Breast epithelium (tissue), 4 donors: ENCODE measurements around the gene GBA2. TPM values are rescaled to one million over a fixed set of nuclear protein-coding genes. Genes with fewer than 3 reads are reported as not detected.

Experiments
- DNase-seq, 2 donors: peaks; one replicate each; pipeline ENCODE4 v3.0.0-alpha.2; 2019; ENCODE audit warnings: low spot score in 2 of 2
- H3K27ac ChIP-seq, 2 donors: fragments of 200-600 bp; sonication (generic) in 1 of 2; one replicate each; pipeline ENCODE4 v1.5.1; 2016 to 2019; ENCODE audit warnings: mild to moderate bottlenecking in 1 of 2
- H3K27me3 ChIP-seq, 2 donors: fragments of 200-600 bp; sonication (generic) in 1 of 2; one replicate each; pipeline versions ENCODE4 v1.5.1 to v1.6.0; 2017 to 2019; ENCODE audit warnings: control low read depth in 1 of 2, mild to moderate bottlenecking in 1 of 2
- H3K36me3 ChIP-seq: fragments of 200-600 bp; one replicate; pipeline ENCODE4 v1.5.1; 2019
- H3K4me1 ChIP-seq, 2 donors: fragments of 200-600 bp; sonication (generic); one replicate each; pipeline ENCODE4 v1.5.1; 2016 to 2019; ENCODE audit warnings: control low read depth in 1 of 2
- H3K4me3 ChIP-seq, 3 donors: fragments of 200-600 bp; sonication (generic); 1 replicate in 2 of 3; 2 replicates in 1 of 3; pipeline ENCODE4 v1.5.1; 2016 to 2019; ENCODE audit warnings: mild to moderate bottlenecking in 3 of 3, moderate library complexity in 2 of 3
- H3K9me3 ChIP-seq, 2 donors: fragments of 200-600 bp; sonication (generic) in 1 of 2; one replicate each; pipeline ENCODE4 v1.5.1; 2016 to 2019; ENCODE audit warnings: control low read depth in 1 of 2
- CTCF ChIP-seq, 3 donors: fragments of 450-650 bp; IDR thresholded peaks; one replicate each; pipeline ENCODE4 v1.5.1; 2016 to 2017; ENCODE audit warnings: antibody characterized with exemption in 3 of 3, mild to moderate bottlenecking in 3 of 3, moderate library complexity in 3 of 3
- POLR2A ChIP-seq: fragments of 450-650 bp; IDR thresholded peaks from one replicate; pipeline ENCODE4 v1.6.1; 2016; ENCODE audit warnings: antibody characterized with exemption, mild to moderate bottlenecking, moderate library complexity
- POLR2AphosphoS5 ChIP-seq, 3 donors: sonication (generic); formaldehyde crosslinking; IDR thresholded peaks; one replicate each; pipeline ENCODE4 v1.6.1; 2017; ENCODE audit warnings: antibody characterized with exemption in 3 of 3
- intact Hi-C: fragments of 100-400 bp; cut with DNase I; formaldehyde crosslinking; loops from one replicate; pipeline ENCODE4 v1.15.1; 2023; ENCODE audit warnings: low total_unique reads
- total RNA-seq, 3 donors: library from RNA; depleted of rRNA; stranded (reverse); fragments of >200 nt; gene quantifications; one replicate each; pipeline ENCODE4 v1.1.0, GENCODE V29; 2016

The GBA2 gene
- total RNA-seq, 3 donors from 2014 or later, result 44.5 to 63.8 (median 57.0) TPM

- intact Hi-C loops, result no loop called here
- TF ChIP-seq CTCF (IDR thresholded peaks at IDR 0.05) (no peak), POLR2A (no peak), POLR2AphosphoS5 (IDR thresholded peaks at IDR 0.05) (no peak)
- H3K9me3 ChIP-seq, result no peaks in the 10 kb centered on the region
- peaks cover 38% of the 10 kb centered on the region for H3K36me3 ChIP-seq
- no peaks in the 10 kb centered on the region for H3K4me1 ChIP-seq
- no peak overlapping the region for H3K4me3 ChIP-seq
- no peaks in the 10 kb centered on the region for H3K27me3 ChIP-seq
- no peak for DNase-seq
- H3K27ac ChIP-seq, result no peak overlapping the region
Measured at GRCh38 chr9:35706951-35707350, 42.1 kb downstream of the GBA2 start.

- no peaks in the 10 kb centered on the region for H3K27me3 ChIP-seq
- H3K4me1 ChIP-seq, result no peaks in the 10 kb centered on the region
- intact Hi-C loops, result no loop called here
- no peaks in the 10 kb centered on the region for H3K9me3 ChIP-seq
- H3K36me3 ChIP-seq, result peaks cover 33% of the 10 kb centered on the region
- TF ChIP-seq POLR2AphosphoS5 (IDR thresholded peaks at IDR 0.05), result no peak
- TF ChIP-seq CTCF (IDR thresholded peaks at IDR 0.05), result no peak
- no peak for TF ChIP-seq POLR2A
- no peak overlapping the region for H3K27ac ChIP-seq
- H3K4me3 ChIP-seq, result no peak overlapping the region
- DNase-seq, result no peak
Measured at GRCh38 chr9:35705836-35706430, 43.1 kb downstream of the GBA2 start.

- Histone ChIP-seq H3K4me3 (no peak overlapping the region), H3K36me3 (peaks cover 29% of the 10 kb centered on the region), H3K27ac (no peak overlapping the region), H3K27me3 (no peaks in the 10 kb centered on the region), H3K4me1 (no peaks in the 10 kb centered on the region), H3K9me3 (no peaks in the 10 kb centered on the region)
- TF ChIP-seq POLR2AphosphoS5 (IDR thresholded peaks at IDR 0.05) (no peak), POLR2A (no peak), CTCF (IDR thresholded peaks at IDR 0.05) (no peak)
- intact Hi-C loops, result no loop called here
- no peak for DNase-seq
Measured at GRCh38 chr9:35705372-35705771, 43.7 kb downstream of the GBA2 start.

GRCh38 chr9:35703906-35704672 lies 44.9 kb downstream of the GBA2 start:
- Histone ChIP-seq H3K36me3 (peaks cover 26% of the 10 kb centered on the region), H3K27ac (peak overlapping the region in 1 of 2 donors; percentile 7)
- TF ChIP-seq CTCF (IDR thresholded peaks at IDR 0.05) (no peak), POLR2A (no peak), POLR2AphosphoS5 (IDR thresholded peaks at IDR 0.05) (peak in 1 of 3 donors; percentile 7)

GRCh38 chr9:35702696-35703095 lies 46.3 kb downstream of the GBA2 start:
- H3K4me1 ChIP-seq, result no peaks in the 10 kb centered on the region
- H3K4me3 ChIP-seq, result no peak overlapping the region
- intact Hi-C loops, result no loop called here
- no peak for DNase-seq
- no peak overlapping the region for H3K27ac ChIP-seq
- H3K9me3 ChIP-seq, result no peaks in the 10 kb centered on the region
- H3K36me3 ChIP-seq, result peaks cover 39% of the 10 kb centered on the region
- H3K27me3 ChIP-seq, result no peaks in the 10 kb centered on the region
- TF ChIP-seq POLR2A (no peak), POLR2AphosphoS5 (IDR thresholded peaks at IDR 0.05) (no peak), CTCF (IDR thresholded peaks at IDR 0.05) (no peak)

More at GRCh38 chr9:35703906-35704672, 44.9 kb downstream of the GBA2 start:
- Histone ChIP-seq H3K9me3 (no peaks in the 10 kb centered on the region), H3K27me3 (no peaks in the 10 kb centered on the region), H3K4me1 (no peaks in the 10 kb centered on the region), H3K4me3 (no peak overlapping the region)
- intact Hi-C loops, result no loop called here
- DNase-seq, result no peak
